ENCODE data around the gene WDR5B.
"Not testable (repeated sequence)": the region's sequence is repeated elsewhere in the genome, so short reads cannot be mapped to it uniquely, and the experiment has no call there.

The WDR5B gene

GRCh38 chr3:122407946-122408345 is 7.9 kb downstream of the WDR5B start:
- DNase-seq, result no peak

- DNase-seq, result no peak
Measured at GRCh38 chr3:122406198-122406597, 9.7 kb downstream of the WDR5B start.

DNA sequence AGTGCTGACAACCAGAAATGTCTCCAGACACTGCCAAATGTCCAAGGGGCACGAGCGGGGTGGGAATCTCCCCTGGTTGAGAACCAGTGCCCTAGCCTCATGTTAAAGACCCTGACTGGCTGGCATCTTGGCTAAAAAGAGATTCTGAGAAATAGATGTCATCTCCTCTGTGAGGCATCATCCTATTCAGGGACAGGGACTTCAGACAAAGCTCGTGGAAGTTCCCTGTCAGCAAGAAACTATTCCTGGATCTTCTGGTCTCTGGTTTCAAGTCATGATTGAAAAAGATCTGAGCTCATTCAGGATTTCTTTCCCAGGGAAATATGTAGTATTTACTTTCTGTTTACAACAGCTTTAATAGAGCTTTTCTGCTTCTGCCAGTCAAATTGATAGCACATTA is 10.8 kb downstream of the WDR5B start:
- DNase-seq, result no peak

GRCh38 chr3:122403489-122403888 is 12.4 kb downstream of the WDR5B start:
- no peak for DNase-seq

GRCh38 chr3:122398920-122399319 is 16.9 kb downstream of the WDR5B start:
- no peak for DNase-seq

DNA sequence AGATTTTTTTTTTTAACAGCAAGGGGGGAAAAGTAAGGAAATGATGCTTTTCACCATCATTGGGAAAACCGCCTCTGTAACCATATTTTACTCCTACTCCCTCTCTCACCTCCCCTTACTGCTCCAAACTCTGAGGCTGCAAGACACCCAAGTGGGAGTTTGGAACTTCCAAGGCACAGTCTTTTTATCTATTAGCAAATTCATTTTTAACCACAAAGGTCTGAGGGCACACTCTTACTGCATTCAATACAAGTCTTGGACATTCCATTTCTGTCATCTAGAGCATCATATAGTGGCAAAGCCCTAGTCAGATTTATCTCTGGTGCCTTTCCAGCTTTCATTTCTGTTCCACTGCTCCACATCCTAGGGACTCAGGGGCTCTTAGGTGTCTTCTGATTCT is 18.7 kb downstream of the WDR5B start:
- no peak for DNase-seq

DNA sequence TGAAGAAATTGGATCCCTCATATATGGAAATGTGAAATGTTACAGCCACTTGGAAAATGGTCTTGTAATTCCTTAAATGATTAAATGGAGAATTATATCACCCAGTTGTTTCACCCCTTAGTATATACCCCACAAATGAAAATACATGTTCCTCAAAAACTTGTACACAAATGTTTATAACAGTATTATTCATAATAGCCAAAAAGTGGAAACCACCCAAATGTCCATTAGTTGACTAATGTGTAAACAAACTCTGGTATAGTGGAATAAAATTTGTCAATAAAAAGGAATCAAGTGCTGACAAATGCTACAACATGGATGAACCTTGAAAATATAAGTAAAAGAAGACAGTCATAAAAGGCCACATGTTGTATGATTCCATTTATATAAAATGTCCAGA is 19.4 kb downstream of the WDR5B start:
- no peak for DNase-seq

DNA sequence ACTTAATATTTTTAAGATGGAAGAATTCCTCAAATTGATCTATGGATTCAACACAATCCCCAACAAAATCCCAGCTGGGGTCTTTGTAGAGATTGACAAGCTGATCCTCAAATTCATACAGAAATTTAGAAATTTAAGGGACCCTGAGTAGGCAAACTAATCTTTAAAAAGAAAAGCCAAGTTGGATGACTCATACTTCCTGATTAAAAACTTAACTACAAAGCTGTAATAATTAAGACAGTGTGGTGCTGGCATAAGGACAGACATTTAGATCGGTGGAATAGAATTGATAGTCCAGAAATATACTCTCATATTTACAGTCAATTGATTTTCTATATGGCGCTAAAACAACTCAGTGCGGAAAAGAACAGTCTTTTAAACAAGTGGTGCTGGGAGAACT is 20.3 kb downstream of the WDR5B start:
- no peak for DNase-seq

- no peak for DNase-seq
Measured at GRCh38 chr3:122394173-122394572, 21.7 kb downstream of the WDR5B start.

GRCh38 chr3:122392868-122393844 is 22.7 kb downstream of the WDR5B start:
- no peak for DNase-seq

DNA sequence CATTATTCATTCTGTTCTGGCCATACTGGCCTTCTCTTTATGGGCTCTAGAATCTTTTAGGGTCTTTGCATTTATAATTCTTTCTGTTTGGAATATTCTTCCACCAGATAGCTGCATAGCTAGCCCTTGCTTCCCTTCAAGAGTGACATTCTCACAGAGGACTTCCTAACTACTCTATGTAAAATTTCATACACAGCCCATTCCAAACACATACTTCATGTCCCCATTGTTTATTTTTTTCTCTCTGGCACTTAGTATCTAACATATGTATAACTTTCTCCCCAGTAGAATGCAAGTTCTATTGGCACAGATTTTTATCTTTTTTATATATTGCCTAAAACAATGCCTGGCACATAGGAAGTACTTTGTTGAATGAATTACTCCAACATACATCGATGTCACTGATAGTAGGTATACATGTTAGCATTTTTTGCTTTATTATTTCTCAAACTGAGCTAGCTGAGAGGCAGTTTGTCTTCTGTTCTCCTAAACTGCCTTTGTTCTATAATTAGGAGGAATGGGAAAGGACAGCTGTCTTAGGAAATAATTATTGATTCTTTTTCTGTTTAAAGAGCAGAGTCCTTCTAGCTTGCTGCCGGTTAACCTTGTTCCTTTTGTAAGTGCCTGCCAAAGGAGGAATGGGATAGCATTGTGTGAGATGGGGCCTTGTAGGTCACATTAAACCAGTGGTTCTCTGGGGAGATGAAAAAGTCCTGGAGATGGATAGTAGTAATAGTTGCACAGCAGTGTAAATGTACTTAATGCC is 24.0 kb downstream of the WDR5B start:
- no peak for DNase-seq

DNA sequence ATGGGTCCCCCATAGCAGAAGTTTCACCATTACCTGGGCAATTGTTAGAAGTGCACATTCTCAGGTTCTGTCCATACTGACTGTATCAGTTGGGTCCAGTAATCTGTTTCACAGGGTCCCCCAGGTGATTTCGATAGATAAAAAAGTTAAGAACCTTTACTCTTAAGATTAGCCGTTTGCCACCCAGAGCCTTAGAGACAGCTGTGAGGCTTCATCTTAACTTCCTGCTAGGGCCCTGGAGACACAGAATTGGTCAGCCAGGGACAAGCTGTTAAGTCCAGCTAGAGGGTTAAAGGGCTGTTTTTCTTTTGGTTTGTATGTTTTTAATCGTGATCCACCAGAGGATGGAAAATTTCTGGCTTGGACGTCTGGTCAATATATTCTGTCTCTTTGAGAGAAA is 25.2 kb downstream of the WDR5B start:
- DNase-seq, result no peak

DNA sequence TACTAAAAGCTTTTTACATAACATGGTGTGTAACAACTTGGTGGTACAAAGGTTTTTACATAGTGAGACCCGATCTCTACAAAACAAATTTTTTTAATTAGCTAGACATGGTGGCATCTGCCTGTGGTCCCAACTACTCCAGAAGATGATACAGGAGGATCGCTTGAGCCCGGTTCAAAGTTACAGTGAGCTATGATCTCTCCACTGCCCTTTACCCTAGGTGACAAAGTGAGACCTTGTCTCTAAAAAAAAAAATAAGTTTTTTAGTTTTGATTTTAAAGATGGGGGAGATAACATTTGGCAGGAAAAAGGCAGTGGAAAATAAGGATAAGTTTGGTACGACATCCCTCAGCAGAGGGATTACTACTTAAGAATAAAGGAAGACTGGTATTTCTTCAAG is 26.0 kb downstream of the WDR5B start:
- DNase-seq, result no peak

DNA sequence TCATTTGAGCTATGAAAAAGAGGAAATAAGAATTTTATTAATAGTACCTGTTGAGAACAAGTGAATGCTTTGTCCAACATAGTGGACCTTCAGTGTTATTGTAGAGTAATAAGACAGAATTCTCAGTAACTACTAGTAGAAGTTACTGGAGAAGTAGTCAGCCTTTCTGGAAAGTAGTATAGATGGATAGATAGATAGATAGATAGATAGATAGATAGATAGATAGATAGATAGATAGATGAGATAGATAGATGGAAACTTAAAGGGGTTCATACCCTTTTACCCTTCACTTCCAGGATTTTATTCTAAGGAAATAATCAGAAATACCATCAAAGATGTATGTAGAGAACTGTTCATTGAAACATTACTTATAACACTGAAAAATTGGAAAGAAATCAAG is 26.7 kb downstream of the WDR5B start:
- no peak for DNase-seq

GRCh38 chr3:122387709-122388108 is 28.2 kb downstream of the WDR5B start:
- no peak for DNase-seq

DNA sequence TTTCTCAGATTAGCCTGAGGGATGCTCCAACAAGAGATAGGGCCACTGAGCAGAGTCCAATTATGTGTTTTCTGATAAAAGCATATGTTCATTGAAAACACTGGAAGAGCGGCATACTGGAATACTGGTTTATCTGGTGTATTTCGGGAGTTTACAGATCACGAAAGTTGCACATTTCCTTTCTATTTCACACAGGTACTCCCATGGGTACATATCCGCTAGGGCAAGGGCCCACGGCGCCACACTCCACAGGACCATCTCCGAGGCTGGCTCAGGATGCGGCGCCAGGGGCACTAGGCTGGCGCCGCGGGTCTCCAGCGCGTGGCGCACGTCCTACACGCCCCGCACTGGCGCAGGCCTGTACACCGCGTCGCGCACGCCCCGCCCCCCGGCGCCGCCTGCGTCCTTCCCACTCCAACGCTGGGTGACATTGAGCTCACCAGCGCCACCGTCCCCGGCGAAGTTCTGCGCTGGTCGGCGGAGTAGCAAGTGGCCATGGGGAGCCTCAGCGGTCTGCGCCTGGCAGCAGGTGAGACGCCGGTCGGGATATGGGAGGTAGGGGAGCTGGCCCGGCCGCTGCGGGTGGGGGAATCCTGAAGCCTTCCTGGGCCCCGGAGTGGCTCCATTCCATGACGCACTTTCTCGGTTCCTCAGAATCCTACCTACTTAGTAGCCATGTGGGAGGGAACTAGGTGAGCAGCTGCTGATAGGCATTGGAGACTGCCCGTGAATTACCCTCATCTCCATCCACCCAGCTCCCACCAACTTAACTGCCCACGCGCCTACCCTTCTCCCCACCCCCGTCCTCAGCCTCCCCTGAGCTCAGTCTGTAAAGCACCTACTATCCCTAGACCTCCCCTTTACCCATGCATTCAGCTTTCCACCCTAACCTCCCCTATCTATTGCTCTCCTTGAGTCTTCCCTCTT is 31.8 kb downstream of the WDR5B start, which contains the start of gene FAM162A:
TSS of gene FAM162A (plus strand) at position 412 of the 927 bp plus-strand sequence. CDS start at position 496, 84 bp downstream.
- DNase-seq, result peak; percentile 96

GRCh38 chr3:122382888-122383666 is 32.8 kb downstream of the WDR5B start, which contains the start of gene MIX23:
Gene MIX23, minus strand, starts transcription at chr3:122383231. Its CDS starts 7 bp downstream, at chr3:122383224.
- peak; percentile 92 for DNase-seq

GRCh38 chr3:122377975-122378374 is 37.9 kb downstream of the WDR5B start:
- no peak for DNase-seq

GRCh38 chr3:122374034-122374433 is 41.8 kb downstream of the WDR5B start:
- no peak for DNase-seq

GRCh38 chr3:122366379-122366749 is 49.5 kb downstream of the WDR5B start:
- no peak for DNase-seq

- DNase-seq, result not testable (repeated sequence)
Measured at GRCh38 chr3:122365582-122366378, 50.1 kb downstream of the WDR5B start.

Data from activated CD8-positive, alpha-beta memory T cell treated with anti-CD3 and anti-CD28 coated beads for 24 hours (primary cell).